ENCODE data around the gene TSSK3.

DNA sequence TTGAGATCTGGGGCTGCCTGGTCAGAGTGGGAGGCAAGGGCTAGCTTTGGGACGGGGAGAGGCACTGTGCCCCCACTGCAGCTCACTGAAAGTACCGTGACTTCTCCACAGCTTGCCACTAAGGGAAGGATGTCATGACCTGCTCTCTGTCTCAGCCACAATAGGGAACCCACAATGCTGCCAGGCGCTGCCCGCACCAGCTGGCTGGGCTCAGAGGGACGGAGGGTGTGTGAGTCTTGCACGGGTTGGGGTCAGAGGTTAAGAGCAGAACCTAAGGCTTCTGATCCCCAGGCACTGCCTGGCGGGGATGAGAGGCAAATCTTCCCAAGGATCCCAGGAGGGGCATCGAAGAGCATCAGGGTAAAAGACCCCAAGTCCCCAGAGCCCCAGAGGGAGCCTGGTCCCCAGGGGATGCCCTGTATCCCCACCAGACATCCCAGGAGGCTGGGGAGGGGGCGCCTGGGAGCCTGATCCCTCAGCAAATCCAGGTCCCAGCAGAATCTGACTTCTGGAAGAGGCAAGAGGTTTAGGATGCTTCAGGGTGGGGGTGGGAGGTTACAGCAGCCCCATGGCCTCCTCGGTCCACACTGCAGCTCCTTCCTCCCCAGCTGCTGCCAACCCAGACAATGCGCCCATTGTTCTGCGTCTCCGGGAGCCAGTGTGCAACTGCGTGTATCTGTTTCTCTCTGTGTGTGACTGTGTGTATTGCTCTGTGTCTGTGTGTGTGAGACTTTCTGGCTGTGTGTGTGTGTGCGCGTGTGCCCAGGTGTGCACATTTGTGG, 24.3 kb upstream of the TSSK3 start:
- TF ChIP-seq SP2 (IDR thresholded peaks at IDR 0.05; ENCODE audit: low read length) (no peak), EP300 (IDR thresholded peaks at IDR 0.05; ENCODE audit: borderline replicate concordance in 1 of 2, low read depth in 2 of 2, low read length in 2 of 2) (no peak), CTCF (IDR thresholded peaks at IDR 0.05; ENCODE audit: control extremely low read depth in 1 of 3, insufficient read depth in 1 of 3, low read depth in 1 of 3, low read length in 3 of 3) (no peak), GTF2F1 (IDR thresholded peaks at IDR 0.05; ENCODE audit: borderline replicate concordance, low read depth, low read length) (no peak), POLR2AphosphoS5 (IDR thresholded peaks at IDR 0.05; ENCODE audit: low read depth, low read length) (no peak), EZH2 (IDR thresholded peaks at IDR 0.05; ENCODE audit: low read depth, low read length, severe bottlenecking) (no peak)

Data from H1 (cell line).